ENCODE measurements around the gene TGFBI.

Gene TGFBI

DNA sequence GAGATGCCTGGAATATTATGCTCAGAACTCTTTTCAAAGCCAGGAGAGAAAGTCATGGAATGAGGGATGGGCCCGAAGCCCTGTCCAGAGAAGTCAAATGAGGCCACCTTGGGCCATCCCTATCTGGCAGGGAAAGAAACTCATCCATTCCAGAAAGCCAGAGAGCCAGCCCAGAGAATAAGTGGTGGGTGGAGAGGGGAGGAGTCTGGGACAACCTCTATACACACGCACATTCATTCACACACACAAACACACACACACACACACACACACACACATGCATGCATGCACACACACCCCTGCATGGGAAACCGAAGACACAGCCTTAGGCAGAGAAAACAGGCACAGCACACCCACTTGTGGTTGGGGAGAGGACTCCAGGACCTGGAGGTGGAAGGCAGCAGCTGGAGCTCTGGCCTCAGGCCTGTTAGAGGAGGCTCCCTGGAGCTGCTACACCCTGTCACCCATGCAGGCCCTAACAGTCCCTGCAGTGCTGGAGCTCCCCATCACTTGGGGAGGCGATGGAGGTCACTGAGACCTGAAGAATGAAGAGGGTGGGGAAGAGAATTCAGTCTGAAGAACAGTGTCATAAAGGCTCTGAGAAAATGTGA lies 38.0 kb downstream of the TGFBI start:
- no peak for DNase-seq

DNA sequence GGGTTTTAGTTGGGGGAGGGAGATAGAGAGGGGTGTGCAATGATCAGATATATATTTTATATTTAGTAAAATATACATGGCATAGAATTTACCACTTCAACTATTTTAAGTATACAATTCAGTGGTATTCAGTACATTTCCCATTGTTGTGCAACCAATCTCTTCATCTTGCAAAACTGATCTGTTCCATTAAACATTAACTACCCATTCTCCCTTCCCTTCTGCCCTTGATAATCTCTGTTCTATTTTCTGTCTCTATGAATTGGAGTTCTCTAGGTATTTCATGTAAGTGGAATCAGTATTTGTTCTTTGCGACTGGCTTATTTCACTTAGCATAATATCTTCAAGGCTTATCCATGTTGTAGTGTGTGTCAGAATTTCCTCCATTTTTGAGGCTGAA lies 38.6 kb downstream of the TGFBI start:
- no peak for DNase-seq

DNA sequence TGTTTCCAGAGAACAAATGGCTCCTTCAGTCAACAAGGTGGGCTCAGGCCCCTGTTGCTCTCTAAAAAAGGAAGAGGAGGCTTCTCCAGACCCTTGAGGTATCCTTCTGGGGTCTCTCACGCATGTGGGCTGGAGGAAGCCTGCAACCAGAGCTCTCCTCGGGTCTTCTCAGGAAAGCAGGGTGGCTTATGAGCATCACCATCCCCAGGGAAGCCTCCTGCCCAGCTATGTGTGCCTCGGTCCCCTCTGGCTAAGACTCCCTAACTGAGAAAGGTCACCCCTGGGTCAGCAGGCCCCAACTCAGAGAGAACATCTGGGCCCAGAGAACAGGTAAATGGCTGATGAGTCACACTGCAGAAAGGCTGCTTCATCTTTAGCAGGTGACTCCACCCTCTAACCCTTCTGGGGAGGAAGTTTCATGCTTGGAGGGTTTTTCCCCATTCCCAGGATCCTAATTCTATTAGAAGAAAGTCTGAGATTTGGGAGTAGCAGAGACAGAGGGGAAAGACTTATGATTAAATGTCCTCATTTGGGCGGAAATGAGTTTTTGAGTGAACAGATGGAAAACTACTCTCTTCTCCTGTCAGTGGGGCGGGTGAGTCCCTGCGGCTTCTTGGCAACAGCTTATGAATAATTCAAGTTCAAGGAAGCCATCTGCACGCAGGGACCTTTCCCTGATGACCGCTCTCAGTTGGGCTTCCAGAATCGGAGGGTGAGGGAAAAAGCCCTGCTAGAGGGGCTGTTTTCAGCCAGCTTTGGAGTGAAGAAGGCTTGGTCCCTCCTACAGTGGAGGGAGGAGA lies 41.9 kb downstream of the TGFBI start:
- peak in 1 of 14 donors; percentile 63 for DNase-seq

GRCh38 chr5:136073714-136074529 lies 45.1 kb downstream of the TGFBI start:
- DNase-seq = no peak

DNA sequence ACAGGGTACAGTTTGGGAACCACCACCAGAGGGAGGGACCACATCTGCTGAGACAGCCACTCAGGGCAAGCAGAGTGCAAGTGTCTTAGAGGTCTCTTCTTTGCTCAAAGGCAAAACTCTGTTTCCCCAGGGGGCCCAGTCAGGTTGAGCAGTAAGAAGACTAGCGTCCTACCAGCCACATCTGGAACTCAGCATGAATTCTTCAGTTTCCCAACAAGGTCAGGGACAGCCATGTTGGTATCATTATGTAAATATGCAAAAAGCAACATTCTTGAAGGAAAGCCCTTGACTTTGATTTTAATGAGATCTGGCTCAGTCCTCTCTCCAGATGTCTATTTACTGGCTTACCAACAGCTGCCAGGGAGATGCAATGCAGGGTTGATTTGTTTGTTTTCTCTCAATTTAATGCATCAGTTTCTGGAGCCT lies 46.7 kb downstream of the TGFBI start:
- DNase-seq = no peak

DNA sequence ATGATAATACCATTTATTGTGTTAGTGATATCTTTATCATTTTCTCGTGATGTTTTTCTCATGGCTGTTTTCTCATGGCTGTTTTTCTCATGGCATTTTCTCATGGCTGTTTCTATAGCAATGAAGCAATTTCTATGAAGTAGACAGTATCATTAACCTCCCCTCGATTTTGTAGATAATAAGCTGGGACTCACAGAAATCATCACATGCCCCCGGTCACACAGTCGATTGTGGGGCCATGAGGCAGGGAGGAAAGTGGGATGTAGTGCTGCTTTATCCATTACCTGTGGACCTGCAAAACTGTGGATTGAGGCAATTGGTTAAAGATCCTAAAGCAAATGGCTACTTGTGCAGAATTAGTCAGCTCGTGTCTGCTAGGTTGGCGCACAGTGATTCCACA lies 47.3 kb downstream of the TGFBI start:
- no peak for DNase-seq

GRCh38 chr5:136076881-136077445 lies 48.2 kb downstream of the TGFBI start:
- DNase-seq = no peak

DNA sequence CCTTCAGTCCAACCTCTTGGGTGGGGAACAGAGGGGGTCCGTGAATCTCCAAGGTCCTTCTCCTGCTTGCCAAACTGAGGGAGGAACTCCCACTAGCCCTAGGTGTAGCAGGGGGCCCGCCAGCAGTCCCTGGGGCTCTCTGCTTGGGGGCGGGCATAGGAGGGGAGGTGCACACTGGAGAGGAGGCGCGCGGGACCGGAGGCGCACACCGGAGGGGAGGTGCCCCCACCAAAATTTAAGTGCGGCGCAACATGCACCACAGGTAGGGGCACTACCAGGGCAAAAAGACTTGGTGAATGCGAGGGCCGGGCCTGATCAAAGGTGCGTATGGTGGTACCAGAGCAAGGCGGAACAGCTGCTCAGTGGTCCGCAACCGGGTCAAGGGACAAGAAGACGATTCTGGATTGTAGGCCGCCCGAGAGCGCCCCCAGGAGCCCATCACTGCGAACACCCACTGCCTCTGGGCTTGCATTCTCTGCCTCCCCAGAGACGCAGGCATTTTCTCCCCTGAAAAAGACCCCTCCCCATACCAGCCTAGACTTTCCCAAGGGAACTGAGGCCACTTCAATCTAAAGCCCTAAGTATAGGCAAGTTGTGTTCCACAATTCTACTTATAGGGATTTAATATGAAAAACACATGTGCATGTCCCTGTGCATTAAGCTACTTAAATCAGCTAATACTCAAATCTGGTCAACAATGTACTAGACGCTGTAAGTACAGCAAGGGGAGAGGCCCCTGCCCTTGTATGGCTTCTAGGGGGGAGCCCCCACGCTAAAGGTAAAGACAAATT lies 50.6 kb downstream of the TGFBI start:
- DNase-seq = no peak

- DNase-seq = no peak
Measured at GRCh38 chr5:136080113-136080482, 51.3 kb downstream of the TGFBI start.

DNA sequence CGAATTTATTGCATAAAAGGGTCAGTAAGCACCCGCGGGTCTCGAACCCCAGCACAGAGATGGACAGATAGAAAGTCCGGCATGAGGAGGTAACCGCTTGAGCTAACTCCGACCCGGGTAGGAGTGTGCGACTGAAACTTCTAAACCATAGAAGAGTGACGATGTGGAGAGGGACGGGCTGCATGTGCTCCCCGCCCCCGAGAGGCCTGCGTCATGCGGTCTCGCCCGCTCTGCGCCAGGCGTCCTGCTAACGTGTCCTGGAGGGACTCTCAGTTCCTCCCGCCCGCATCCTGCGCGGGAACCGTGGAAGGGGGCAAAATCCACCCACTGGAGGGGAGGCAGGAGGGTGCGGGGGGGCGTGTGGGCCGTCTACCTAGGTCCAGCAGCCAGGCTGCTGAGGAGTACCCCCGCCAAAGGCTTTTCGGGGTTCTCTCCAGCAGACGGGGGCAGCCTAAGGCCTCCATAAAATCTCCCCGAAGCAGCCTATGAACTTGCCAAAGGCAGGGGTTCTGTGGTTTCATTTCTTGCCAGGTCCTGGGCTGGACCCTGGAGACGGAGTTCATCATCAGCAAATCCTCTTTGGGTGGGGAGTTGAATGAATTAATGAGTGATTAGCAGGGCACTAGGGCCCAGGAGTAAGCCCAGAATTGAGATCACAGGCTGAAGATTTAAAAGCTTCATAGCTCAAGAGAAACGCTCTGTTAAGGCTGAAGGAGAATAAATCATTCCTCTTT lies 51.9 kb downstream of the TGFBI start:
- peak in 8 of 14 donors; percentile 7 to 54 (median 30) for DNase-seq

DNA sequence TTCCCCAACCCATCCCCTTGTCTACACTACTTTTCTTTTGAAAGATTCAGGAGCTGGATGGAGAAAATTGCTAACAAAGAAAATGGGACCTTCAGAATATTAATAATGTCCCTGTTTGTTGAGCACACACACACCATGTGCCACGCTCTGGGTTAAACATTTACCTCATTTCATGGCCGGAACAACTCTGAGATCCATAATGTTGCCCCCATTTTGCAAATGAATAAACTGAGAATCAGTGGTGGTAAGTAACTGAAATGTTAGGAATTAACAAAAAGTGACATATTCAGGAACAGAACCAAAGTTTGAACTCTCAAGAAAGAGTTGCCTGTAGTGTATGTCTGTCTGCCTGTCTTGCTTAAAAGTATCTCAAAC lies 52.4 kb downstream of the TGFBI start:
- DNase-seq = no peak

DNA sequence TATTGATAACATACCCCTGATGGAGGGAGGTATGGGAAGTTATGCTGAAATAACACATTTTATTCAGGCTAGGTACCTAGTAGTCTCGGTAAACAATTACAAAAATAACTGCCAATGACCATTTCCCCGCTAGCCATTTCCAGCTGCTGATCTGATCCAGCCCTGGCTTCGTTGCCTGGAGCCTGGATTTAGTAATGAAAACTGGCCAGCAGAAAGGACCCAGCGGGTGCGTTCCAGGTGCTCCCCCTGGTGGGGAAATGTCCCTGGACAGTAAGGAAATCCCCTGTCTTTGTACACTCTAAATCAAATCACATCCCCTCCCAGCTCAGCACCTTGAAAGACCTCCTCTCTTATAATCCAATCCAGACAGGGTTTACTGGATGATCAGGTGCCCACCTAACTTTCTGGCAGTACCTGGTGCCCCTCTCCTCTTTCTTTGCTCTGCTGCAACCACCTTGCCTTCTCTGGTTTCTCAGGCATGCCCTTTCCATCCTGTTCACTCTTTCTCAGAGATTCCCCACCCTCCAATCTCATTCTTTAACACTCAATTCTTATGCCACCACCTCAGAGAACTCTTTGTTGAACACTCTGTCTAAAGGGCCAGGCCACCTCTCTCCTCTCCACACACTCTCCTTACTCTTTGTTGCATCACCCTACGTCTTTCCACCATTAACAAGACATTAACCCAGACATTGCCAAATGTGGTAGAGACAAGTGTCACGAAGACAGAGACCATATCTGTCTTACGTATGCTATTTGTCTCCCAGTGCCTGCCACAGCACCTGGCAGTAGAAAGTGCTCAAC lies 53.8 kb downstream of the TGFBI start:
- DNase-seq = peak in 2 of 14 donors; percentile 10 to 19

- peak in 3 of 14 donors; percentile 10 to 66 (median 27) for DNase-seq
Measured at GRCh38 chr5:136084698-136085097, 55.9 kb downstream of the TGFBI start.

- no peak for DNase-seq
Measured at GRCh38 chr5:136086783-136087566, 58.2 kb downstream of the TGFBI start.

DNA sequence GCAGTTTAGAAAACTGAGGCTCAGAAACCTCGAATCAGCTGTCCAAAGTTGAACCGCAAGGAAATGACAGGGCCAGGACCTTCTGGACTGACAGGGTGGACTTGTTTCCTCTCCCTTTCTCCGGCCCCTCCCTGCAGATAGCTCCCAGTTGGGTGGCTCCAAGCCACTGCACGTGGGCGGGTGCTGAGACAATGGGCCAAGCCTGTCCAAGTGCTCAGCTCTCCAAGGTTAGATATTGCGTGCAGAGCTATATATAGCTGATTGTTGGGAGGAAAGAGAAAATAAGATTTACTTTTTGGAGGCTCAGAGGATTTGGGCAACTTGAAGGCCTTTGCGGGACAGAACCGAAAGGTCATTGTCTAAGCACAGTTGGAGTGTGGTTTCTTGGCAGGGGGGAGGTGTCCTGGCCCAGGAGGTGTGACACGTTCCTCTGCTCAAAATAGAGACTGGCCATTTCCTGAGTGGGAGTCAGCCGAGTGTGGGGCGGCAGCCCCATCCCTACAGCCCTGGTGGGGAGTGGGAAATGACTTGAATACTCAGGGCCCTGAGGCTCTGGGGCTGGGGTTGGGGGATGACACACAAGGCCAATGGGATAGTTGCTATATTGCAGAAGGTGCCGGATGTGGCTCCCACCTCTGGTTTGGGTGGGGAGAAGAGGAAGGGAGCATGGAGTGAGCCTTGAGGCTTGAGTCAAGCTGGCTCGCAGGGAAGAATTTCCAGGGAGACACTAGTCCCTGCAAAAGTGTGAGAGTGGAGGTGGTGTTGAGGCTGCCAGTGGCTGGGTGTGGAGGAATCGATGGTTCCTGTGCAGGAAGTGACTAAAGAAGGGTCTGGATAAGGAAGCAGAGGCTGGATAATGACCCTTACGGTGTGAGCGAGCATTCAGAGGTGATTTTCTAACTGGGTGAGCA lies 59.4 kb downstream of the TGFBI start:
- no peak for DNase-seq

- peak in 1 of 14 donors; percentile 8 for DNase-seq
Measured at GRCh38 chr5:136089791-136090190, 61.0 kb downstream of the TGFBI start.

- DNase-seq = no peak
Measured at GRCh38 chr5:136090319-136090718, 61.5 kb downstream of the TGFBI start.

GRCh38 chr5:136094189-136094912 lies 65.6 kb downstream of the TGFBI start:
- no peak for DNase-seq

All from C1 segment of cervical spinal cord (tissue), 14 donors.